Endothelial cell of umbilical vein (primary cell): ENCODE results near the gene DXO.

Experiments used
- CTCF ChIP-seq, 2 donors: IDR thresholded peaks; 1 replicate in 1 of 2; 2 replicates in 1 of 2; pipeline ENCODE4 v1.5.1; 2011; ENCODE audit warnings: low read length in 2 of 2, mild to moderate bottlenecking in 2 of 2, moderate library complexity in 2 of 2, control low read depth in 1 of 2, inconsistent platforms in 1 of 2, low read depth in 1 of 2; ENCODE audit not compliant: insufficient read depth in 1 of 2; ENCODE audit errors: extremely low read depth in 1 of 2
- FOS ChIP-seq: IDR thresholded peaks from 2 replicates; pipeline ENCODE4 v1.6.1; 2011; ENCODE audit warnings: mild to moderate bottlenecking, low read length, moderate library complexity, borderline replicate concordance; ENCODE audit not compliant: insufficient read depth

GRCh38 chr6:31979238-31979898 lies 7.4 kb upstream of the DXO start:
- TF ChIP-seq FOS (no peak), CTCF (IDR thresholded peaks at IDR 0.05; ENCODE audit: extremely low read depth in 1 of 2, insufficient read depth in 1 of 2, low read depth in 1 of 2, low read length in 2 of 2) (no peak)
